Tibial nerve (tissue), 4 donors: Measurements from ENCODE around the gene SYK. TPM values are rescaled to one million over a fixed set of nuclear protein-coding genes. Genes with fewer than 3 reads are reported as not detected.

ENCODE experiments used
- DNase-seq, 2 donors: peaks; one replicate each; pipeline ENCODE4 v3.0.0-alpha.2; 2019; ENCODE audit warnings: low spot score in 2 of 2
- H3K27ac ChIP-seq, 4 donors: fragments of 200-600 bp; sonication (generic) in 3 of 4; one replicate each; pipeline ENCODE4 v1.5.1; 2017 to 2019; ENCODE audit warnings: mild to moderate bottlenecking in 1 of 4
- H3K27me3 ChIP-seq, 2 donors: fragments of 200-600 bp; sonication (generic) in 1 of 2; one replicate each; pipeline versions ENCODE4 v1.5.1 to v1.6.0; 2017 to 2019
- H3K36me3 ChIP-seq, 3 donors: fragments of 200-600 bp; sonication (generic); one replicate each; pipeline ENCODE4 v1.5.1; 2018 to 2019
- H3K4me1 ChIP-seq, 4 donors: fragments of 200-600 bp; sonication (generic) in 3 of 4; one replicate each; pipeline ENCODE4 v1.5.1; 2017 to 2019
- H3K4me3 ChIP-seq, 4 donors: fragments of 200-600 bp; sonication (generic) in 3 of 4; one replicate each; pipeline ENCODE4 v1.5.1; 2017 to 2019; ENCODE audit warnings: mild to moderate bottlenecking in 1 of 4, moderate library complexity in 1 of 4
- H3K9me3 ChIP-seq, 4 donors: fragments of 200-600 bp; sonication (generic) in 3 of 4; one replicate each; pipeline ENCODE4 v1.5.1; 2017 to 2019
- EP300 ChIP-seq, 2 donors: sonication (generic); formaldehyde crosslinking; IDR thresholded peaks; one replicate each; pipeline ENCODE4 v1.6.1; 2017; ENCODE audit warnings: antibody characterized with exemption in 2 of 2, mild to moderate bottlenecking in 1 of 2
- POLR2A ChIP-seq, 2 donors: fragments of 450-650 bp; IDR thresholded peaks; one replicate each; pipeline ENCODE4 v1.6.1; 2017; ENCODE audit warnings: antibody characterized with exemption in 2 of 2, mild to moderate bottlenecking in 2 of 2, moderate library complexity in 2 of 2
- WGBS, 2 donors: methylation state at CpG; one replicate each; pipeline ENCODE4 v1.1.5; 2018; 5-methylcytosine and 5-hydroxymethylcytosine counted together
- total RNA-seq, 4 donors: library from RNA; depleted of rRNA; stranded (reverse); fragments of >200 nt; gene quantifications; one replicate each; pipeline ENCODE4 v1.1.0, GENCODE V29; 2016
- TF ChIP-seq, protein P1 (sequence below), 5 experiments: fragments of 200-600 bp in 3 of 5; fragments of 450-650 bp in 2 of 5; sonication (generic) in 3 of 5; IDR thresholded peaks; one replicate each; pipeline ENCODE4 v1.5.1; 2016 to 2019; ENCODE audit warnings: antibody characterized with exemption in 5 of 5, mild to moderate bottlenecking in 3 of 5, moderate library complexity in 2 of 5

Gene SYK
- total RNA-seq, 4 donors from 2014 or later, result 8.0 to 20.7 (median 13.2) TPM

DNA sequence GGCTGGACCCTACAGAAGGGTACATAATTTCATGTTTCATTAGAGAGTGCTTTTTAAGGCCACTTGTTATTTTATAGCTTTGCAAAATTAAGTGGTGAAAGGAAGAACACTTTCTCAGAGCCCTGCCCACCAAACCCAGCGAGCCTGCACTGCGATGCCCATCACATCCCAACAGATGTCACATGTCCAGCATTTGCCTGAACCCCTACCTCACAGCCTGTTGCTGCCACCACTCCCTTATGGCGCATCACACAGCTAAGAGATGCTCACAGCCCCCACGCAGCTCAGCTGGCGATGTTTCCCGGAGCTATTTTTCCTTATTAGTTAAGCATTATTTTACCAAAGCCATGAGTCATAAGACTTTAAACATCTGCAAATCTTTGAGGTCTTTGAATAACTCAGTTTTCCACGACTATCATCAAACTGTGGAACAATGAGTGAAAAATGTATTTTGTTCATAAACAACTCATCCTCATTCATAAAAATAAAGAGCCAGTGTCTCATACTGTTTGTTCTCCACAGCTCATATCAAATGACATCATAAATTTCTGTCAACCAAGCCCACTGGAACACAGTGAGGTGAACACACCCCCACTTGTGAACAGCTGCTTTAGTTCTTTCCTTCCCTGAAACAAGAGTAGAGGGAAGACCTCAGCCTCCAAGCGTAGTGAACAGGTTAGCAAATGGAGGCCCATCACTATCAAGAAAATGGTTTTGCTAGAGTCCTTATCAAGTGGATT lies 104.9 kb downstream of the SYK start:
- H3K4me1 ChIP-seq, result no peaks in the 10 kb centered on the region
- TF ChIP-seq, protein P1, sequence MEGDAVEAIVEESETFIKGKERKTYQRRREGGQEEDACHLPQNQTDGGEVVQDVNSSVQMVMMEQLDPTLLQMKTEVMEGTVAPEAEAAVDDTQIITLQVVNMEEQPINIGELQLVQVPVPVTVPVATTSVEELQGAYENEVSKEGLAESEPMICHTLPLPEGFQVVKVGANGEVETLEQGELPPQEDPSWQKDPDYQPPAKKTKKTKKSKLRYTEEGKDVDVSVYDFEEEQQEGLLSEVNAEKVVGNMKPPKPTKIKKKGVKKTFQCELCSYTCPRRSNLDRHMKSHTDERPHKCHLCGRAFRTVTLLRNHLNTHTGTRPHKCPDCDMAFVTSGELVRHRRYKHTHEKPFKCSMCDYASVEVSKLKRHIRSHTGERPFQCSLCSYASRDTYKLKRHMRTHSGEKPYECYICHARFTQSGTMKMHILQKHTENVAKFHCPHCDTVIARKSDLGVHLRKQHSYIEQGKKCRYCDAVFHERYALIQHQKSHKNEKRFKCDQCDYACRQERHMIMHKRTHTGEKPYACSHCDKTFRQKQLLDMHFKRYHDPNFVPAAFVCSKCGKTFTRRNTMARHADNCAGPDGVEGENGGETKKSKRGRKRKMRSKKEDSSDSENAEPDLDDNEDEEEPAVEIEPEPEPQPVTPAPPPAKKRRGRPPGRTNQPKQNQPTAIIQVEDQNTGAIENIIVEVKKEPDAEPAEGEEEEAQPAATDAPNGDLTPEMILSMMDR (IDR thresholded peaks at IDR 0.05), result no peak
- no peak for TF ChIP-seq POLR2A (IDR thresholded peaks at IDR 0.05)
- no peak for TF ChIP-seq EP300 (IDR thresholded peaks at IDR 0.05)
- H3K36me3 ChIP-seq, result no peaks in the 10 kb centered on the region
- 76 to 78% methylated on average over 8 of the region's 8 CpGs for WGBS, 2 donors
- DNase-seq, result no peak
- H3K9me3 ChIP-seq, result no peaks in the 10 kb centered on the region
- H3K4me3 ChIP-seq, result no peak overlapping the region
- no peaks in the 10 kb centered on the region for H3K27me3 ChIP-seq
- H3K27ac ChIP-seq, result no peak overlapping the region

DNA sequence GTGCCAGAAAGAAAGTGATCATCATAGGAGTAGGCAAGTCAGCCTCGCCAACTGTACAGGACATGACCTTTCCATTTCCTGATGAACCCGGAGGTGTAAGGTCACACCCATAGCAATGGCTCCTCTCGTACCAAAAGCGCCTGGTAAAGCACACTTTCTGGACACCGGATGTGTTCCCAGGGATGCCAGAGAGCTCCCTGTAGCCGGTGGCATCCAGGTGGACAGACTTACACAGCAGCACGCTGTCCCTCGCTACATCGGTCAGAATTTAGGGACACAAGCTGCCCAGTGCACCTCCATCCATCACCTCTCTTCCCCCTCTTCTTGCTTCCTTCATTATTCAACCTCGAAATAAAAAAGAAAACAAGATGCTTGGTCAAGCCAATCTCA lies 105.4 kb downstream of the SYK start:
- no peak for DNase-seq
- H3K27me3 ChIP-seq, result no peaks in the 10 kb centered on the region
- TF ChIP-seq POLR2A (IDR thresholded peaks at IDR 0.05) (no peak), EP300 (IDR thresholded peaks at IDR 0.05) (no peak)
- TF ChIP-seq, protein P1 (IDR thresholded peaks at IDR 0.05), result no peak
- no peak overlapping the region for H3K4me3 ChIP-seq
- no peaks in the 10 kb centered on the region for H3K9me3 ChIP-seq
- no peaks in the 10 kb centered on the region for H3K36me3 ChIP-seq
- WGBS, 2 donors, result 83 to 85% methylated on average over 10 of the region's 10 CpGs
- no peaks in the 10 kb centered on the region for H3K4me1 ChIP-seq
- H3K27ac ChIP-seq, result no peak overlapping the region

DNA sequence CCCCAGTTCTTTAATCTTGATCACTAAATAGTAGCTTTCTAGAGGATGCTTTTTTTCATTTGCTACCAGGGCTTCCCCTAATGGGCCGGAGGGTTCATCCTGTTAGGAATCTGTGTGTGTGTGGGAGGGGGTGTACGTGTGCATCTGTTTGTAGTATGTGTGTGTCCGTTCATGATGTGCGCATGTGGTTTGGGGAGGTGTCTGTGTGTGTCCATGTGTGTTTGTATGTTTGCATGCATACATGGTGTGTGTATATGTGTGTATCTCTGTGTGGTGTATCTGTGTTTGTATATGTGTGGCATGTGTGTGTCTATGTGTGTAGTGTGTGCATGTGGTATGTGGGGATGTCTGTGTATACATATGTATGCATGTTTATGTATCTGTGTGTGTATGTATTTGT lies 106.2 kb downstream of the SYK start:
- Histone ChIP-seq H3K4me1 (no peaks in the 10 kb centered on the region), H3K9me3 (no peaks in the 10 kb centered on the region), H3K4me3 (no peak overlapping the region), H3K27me3 (no peaks in the 10 kb centered on the region), H3K27ac (no peak overlapping the region), H3K36me3 (no peaks in the 10 kb centered on the region)
- no peak for DNase-seq
- no peak for TF ChIP-seq EP300 (IDR thresholded peaks at IDR 0.05)
- TF ChIP-seq, protein P1 (IDR thresholded peaks at IDR 0.05), result no peak
- no peak for TF ChIP-seq POLR2A (IDR thresholded peaks at IDR 0.05)
- WGBS, 2 donors, result 81 to 89% methylated on average over 4 of the region's 4 CpGs

DNA sequence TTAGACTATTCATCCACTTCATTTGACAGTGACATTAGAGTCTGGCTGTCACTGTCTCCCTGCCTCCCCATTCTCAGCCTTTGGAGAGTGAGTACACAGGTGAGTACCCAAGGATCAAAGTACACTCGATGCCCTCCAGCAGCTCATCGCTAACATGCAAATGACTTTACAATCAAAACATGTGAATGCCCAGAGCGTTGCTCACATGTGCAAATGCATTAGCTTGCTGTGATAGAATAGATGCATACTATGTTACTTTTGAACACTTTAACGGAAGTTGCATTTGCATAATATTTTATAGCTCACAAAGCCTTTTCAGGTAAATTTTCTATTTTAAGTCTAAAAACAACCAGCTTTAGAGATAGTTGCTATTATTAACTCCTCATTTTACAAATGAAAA lies 107.6 kb downstream of the SYK start:
- H3K4me1 ChIP-seq, result no peaks in the 10 kb centered on the region
- H3K9me3 ChIP-seq, result no peaks in the 10 kb centered on the region
- H3K27me3 ChIP-seq, result no peaks in the 10 kb centered on the region
- TF ChIP-seq, protein P1 (IDR thresholded peaks at IDR 0.05), result no peak
- TF ChIP-seq EP300 (IDR thresholded peaks at IDR 0.05) (no peak), POLR2A (IDR thresholded peaks at IDR 0.05) (no peak)
- no peak for DNase-seq
- H3K4me3 ChIP-seq, result no peak overlapping the region
- 89% methylated on average over 4 of the region's 4 CpGs for WGBS, 2 donors
- no peak overlapping the region for H3K27ac ChIP-seq
- no peaks in the 10 kb centered on the region for H3K36me3 ChIP-seq

DNA sequence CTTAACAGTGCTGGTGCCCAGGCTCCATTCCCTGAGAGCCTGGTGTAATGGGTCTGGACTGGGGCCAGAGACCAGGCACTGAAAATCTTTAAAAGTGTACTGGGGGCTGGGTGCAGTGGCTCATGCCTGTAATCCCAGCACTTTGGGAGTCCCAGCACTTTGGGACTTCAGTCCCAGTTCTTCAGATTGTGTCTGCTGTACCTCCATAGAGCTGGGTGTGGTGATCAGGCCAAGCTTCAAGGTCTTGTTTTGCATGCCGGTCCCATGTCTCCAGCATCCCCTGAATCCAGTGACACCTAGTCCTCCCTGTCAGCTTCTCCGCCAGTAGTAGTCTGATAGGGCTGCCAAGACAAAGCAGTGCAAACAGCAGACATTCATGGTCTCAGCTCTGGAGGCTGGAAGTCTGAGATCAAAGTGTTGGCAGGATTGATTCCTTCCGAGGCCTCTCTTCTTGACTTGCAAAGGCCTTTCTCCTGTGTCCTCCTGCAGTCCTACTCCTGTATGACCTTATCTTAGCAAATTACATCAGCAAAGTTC lies 108.2 kb downstream of the SYK start:
- DNase-seq, result no peak
- no peaks in the 10 kb centered on the region for H3K27me3 ChIP-seq
- no peaks in the 10 kb centered on the region for H3K9me3 ChIP-seq
- no peaks in the 10 kb centered on the region for H3K4me1 ChIP-seq
- H3K27ac ChIP-seq, result no peak overlapping the region
- no peak overlapping the region for H3K4me3 ChIP-seq
- 79 to 90% methylated on average over 3 of the region's 3 CpGs for WGBS, 2 donors
- H3K36me3 ChIP-seq, result no peaks in the 10 kb centered on the region
- TF ChIP-seq EP300 (IDR thresholded peaks at IDR 0.05), result no peak
- no peak for TF ChIP-seq POLR2A (IDR thresholded peaks at IDR 0.05)
- TF ChIP-seq, protein P1 (IDR thresholded peaks at IDR 0.05), result no peak
